ENCODE results near the gene RHBDF2.

The RHBDF2 gene

DNA sequence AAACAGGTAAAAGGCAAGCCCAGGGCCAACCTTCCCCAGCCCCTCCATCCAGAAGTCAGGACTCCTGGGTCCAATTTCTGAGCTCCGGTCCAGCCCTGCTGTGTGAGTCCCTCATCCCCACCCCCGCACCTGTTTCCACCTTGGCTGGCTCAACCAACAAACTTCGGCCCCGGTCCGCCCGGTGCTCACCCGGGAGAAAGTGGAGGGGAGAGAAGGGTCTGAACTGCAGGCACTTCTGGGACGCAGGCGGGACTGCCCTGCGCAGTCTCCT, 541 bp downstream of the RHBDF2 start:
- DNase-seq (ENCODE audit: low read depth), result no peak

DNA sequence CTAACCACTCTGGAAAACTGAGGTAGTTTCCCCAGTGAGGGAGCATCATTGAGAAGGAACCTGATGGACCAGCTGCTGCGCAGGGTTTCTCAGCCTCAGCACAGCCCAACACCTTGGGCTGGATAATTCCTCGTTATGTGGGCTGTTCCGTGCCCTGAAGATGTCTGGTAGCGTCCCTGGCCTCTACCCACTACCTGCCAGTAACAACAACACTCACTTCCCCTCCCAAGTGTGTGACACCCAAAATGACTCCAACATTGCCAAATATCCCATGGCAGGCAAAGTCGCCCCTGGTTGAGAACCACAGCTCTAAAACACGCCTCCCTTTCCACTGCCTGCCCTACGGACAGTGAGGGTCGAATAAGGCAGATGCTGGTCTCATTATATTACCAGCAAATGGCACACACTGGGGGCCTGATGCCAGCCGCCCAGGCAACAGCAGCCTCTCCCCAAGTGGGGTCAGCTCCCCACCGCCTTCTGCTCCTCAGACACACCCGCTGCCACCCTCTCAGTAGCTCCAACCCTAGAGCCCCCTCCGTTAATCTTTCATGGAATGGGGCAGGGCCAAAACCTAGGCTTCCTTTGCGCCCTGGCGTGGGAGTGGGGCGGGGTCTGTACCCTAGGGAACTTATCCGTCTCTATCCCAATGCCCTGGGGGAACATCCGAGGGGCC, 1.0 kb downstream of the RHBDF2 start:
- DNase-seq (ENCODE audit: low read depth), result no peak

DNA sequence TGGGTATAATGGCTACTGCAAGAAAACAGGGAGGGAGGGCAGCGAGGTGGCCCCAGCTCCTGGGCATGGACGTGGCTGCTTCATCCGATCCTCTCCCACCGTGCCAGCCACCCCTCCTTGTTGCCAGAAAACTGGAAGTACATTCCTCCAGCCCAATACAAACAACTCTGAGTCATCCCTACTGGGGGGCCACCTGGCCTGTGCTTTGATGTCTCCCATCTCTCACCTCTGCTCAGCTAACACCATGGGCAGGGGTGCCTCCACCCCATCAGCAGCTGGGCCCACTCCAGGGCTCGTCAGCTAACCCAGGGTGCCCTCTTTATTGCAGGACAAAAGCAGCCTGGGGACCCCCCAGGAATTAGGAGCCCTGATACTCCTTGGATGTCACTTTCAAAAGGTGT, 2.0 kb downstream of the RHBDF2 start:
- DNase-seq (ENCODE audit: low read depth), result no peak

DNA sequence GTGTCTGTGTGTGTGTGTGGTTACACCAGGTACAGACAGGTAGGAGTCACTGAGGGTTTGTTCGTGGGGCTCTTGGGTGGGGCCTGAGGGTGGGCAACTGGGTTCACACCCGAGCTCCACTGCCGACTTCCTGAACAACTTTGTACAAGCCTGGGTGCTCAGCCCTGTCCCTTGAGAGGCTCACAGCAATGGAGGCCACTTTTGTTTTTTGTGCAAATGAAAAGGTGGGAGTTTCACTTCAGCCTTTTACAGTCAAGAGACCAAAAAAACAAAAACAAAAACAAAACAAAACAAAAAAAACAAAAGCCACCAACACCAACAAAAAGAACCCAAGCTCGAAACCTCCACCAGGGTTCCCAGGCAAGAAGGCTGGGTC, 2.4 kb downstream of the RHBDF2 start:
- no peak for DNase-seq (ENCODE audit: low read depth)

DNA sequence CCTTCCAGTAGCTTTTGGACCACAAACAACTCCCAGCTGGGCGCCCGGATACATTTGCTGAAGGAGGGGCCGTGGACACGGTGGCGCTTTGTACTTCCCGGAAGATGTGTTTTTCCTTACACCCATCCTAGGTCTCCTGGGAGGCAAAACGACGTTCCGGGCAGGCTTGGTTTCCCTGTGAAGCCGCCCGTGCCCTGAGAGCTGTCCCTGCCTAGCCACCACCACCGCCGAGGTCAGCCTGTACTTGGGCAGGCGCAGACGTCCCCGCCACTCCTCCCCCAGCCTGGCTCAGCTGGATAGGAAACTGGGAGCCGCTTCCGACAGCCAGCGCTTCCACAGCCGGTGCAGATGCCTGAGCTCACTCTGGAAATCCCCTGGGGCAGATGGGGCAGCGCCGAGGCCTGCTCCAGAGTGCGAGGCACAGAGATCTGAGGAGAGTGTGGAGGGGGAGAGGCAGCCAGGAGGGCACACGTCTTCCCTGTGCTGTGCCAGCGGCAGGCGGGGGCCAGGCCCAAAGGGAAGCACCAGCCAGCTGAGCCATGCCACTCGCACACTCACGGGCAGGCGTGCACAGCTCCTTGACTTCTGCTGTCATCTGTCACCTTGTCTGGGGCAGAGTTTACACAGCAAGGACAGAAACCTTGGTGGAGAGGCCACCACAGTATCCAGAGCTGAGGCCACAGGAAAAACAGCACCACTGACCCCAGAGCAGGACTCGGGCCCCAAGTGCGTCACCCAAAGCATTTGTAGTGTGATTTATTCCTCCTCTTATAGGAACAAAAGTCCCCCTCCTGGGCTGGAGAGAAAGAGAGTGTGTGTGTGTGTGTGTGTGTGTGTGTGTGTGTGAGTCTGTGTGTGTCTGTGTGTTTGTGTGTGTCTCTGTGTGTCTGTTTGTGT, 3.0 kb downstream of the RHBDF2 start:
- DNase-seq (ENCODE audit: low read depth), result no peak

DNA sequence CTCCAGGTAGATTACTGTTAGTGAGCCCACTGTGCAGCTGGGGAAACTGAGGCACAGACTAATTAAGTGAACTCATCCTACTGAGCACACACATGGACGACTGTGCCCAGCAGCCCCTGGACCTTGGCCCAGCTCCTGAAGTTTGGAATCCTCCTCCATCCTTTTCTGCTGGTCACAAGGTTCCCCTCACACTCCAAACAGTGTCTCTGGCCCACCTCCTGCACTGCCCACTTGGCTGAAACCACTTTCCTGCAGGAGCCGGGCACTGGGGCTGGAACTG, 3.6 kb downstream of the RHBDF2 start:
- DNase-seq (ENCODE audit: low read depth), result no peak

DNA sequence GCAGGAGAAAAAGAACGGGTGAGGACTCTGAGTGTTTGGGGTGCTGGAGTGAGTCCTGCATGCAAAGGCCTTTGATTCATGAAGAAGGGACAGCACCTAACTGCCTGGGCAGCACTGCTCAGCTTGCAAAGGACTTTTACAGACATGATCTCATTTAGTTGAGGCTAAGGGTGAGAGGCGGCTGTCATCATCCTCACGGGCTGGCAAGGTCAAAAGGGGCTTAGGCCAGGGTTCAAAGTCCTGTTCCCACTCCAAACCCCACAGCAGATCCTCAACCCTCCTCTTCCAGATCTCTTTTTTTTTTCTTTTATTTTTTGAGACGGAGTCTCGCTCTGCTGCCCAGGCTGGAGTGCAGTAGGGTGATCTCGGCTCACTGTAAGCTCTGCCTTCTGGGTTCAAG, 4.8 kb downstream of the RHBDF2 start:
- no peak for DNase-seq (ENCODE audit: low read depth)

DNA sequence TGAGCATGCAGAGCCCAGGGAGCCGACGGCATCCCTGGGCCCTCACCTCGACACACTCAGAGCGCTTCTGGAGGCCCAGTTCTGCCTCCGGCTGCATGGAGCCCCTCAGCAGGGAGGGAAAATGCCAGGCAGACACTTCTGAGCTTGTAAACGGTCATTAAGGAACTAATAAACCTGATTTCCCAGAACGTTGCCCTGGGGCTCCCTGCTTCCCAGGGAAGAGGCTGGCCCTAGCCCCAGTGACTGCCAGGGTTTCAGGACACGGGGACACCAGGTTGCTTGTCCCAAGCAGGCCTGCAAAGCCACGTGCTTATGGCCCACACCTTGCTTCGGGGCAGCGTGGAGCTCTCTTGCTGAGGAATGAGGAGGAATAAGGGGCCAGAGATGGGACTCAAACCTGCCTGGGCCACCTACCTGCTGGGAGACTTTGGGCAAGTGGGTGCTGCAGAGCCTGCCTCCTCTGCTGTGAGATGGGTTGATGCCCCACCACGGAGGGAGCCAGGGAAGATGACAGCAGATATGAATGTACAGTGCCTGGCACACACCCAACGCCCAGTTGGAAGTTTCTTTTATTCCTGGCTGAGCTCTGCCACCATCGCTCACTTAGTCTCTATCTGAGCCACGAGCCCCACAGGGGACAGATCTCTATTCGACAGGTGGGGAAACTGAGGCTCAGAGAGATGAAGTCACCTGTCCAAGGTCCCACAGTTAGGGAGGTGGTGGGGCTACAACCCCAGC, 5.4 kb downstream of the RHBDF2 start:
- no peak for DNase-seq (ENCODE audit: low read depth)

DNA sequence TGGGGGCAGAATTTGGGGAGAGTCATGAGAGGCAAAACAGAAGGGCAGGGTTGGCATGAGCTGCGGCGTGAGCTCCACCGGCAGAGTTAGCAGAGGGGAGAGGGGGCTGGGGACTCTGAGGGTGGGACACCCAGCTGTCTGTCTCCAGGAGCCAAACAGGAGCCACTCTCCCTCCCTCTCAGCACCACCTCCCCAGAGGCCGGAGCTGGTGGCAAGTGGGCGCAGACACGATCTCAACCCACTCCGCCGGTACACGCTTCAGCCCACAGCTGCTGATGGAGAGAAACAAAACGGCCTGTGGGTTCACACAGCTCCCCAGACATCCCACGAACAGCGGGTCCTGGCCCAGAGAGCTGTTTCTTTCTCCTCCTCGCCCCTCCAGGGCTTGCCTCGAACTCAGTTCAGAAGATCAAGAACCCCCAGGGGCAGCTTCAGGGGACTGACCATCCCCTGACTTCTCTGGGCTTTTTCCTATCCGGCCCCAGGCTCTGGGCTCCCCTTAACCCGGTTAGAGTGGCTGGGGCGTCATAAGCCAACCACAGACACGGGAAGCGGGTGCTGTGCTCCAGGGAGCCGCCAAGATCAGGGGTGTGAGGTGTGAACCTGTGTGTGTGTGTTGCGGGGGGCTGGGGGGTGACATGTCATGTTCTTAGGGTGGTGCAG, 7.6 kb downstream of the RHBDF2 start:
- no peak for DNase-seq (ENCODE audit: low read depth)

DNA sequence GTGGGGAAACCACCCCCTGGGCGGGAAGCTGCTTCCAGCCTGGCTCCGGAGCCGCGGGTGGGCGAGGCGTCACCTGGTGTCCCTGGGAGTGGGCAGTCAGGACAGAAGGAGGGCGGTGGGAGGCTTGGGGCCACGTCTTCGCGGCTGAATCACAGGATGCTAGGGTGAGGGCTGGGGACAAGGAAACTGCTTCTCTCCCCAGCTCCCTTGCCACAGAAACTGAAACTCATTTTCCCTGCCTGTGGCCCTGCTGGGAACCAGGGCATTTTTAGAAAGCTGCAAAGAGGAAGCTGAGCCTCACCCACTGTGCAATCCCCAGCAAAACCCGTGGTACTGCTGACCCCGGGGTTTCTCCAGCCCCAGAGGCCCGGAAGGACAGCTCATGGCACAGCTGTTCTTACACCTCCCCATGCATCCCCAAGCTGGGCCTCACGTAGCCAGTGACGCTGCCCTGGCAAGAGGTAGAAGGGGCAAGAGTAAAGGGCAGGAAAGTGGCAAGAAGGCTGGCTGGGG, 8.2 kb downstream of the RHBDF2 start:
- DNase-seq (ENCODE audit: low read depth), result no peak

DNA sequence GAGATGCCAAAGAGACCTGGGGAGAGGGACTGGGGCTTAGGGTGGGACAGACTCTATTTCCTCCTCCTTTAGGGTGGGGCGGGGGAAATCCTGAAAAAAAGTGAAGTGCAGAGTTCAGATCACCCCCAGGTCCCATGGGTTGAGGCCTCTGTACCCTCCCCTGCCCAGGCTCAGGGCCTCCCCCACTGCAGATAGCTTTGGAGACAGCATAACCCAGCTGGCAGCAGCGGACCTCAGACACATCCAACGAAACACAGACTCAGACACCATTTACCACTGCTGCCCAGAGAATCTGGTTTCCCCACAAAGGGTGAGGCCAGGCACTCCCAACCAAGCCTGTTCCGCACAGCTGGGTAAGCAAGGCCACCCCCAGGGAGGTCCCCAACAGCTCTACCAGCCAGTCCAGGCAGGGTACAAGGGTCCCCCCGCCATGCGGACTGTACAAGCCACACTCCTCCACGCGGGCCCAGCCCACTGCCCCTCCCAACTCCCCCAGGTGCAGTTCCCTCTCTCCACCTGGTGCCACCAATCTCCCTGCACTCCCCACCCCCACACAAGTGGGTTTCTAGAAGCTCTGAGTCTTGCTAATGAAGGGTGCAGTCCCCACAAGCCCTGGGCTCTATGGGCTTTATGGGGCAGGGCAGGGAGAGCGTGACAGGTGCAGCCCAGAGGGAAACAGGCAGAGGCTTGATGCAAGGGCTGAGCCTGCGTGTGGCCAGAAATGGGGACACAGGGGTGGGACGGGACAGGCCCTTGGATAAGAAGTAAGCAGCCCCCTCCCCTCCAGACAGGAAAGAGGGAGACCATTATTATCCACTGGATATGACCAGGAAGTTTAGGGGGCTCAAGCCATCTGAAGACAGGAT, 8.9 kb downstream of the RHBDF2 start:
- no peak for DNase-seq (ENCODE audit: low read depth)

DNA sequence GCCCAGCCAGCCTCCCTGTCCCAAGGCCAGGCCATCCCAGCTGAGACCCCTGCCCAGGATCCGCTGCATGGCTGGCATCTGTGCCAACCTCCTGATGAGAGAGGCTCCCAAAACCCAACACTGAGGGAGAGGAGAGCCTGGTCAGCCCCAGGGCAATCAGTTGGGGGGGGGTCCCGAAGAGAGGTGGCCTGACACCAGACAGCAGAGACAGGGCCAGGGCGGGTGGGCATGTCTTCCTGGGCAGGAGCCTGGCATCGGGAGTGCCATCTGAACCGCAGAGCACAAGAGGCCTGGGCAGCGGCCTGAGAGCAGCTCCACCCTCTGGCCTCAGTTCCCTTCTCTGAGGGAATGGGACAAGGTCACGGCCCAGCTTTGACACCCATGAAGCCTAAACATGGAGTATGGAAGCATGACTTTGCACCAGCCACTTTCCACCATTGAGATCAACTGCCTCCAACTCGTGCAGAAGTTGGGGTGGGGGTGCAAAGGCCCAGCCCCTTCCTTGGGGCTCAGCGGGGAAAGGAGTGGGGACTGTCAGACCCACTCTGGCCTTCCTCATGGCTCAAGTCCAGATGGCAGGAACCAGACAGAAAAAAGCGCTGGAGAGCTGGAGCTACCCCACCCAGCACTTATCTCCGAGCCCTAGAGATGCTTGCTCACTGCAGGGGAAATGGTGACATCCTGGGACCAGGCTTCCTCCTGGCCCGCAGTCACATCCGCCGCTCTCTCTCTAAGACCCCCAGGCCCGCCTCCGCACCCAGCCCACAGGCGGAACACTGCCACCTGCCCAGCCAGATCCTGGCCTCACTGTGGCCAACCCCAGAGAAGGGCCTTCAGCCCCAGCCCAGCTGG, 9.7 kb downstream of the RHBDF2 start:
- no peak for DNase-seq (ENCODE audit: low read depth)

DNA sequence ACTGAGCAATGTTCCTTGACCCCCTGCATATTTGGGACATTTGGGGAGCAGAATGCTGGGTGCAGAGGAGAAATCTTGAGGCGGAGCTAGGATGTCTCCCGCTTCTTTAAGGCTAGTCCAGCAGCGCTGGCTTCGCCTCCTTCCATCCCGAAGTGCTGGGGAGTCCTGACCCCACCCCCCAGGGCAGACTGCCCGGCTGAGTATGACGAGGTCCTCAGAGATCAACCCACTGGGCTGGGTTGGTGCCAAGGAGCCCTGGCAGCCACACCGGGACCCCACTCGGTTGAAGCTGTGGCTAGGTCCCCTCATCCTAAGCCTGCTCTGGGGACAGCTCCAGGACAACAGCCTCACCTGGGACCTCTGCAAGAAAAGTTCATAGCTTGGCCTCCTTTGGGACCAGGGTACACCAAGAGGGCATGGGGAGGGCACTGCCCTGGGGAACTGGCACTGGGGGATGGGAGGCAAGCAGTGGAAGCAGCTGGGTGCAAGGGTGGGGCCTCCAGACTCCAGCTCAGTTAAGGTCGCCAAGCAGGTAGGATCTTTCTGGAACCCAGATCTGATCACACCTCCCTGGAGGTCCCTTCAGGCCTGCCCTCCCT, 11.0 kb downstream of the RHBDF2 start:
- no peak for DNase-seq (ENCODE audit: low read depth)

DNA sequence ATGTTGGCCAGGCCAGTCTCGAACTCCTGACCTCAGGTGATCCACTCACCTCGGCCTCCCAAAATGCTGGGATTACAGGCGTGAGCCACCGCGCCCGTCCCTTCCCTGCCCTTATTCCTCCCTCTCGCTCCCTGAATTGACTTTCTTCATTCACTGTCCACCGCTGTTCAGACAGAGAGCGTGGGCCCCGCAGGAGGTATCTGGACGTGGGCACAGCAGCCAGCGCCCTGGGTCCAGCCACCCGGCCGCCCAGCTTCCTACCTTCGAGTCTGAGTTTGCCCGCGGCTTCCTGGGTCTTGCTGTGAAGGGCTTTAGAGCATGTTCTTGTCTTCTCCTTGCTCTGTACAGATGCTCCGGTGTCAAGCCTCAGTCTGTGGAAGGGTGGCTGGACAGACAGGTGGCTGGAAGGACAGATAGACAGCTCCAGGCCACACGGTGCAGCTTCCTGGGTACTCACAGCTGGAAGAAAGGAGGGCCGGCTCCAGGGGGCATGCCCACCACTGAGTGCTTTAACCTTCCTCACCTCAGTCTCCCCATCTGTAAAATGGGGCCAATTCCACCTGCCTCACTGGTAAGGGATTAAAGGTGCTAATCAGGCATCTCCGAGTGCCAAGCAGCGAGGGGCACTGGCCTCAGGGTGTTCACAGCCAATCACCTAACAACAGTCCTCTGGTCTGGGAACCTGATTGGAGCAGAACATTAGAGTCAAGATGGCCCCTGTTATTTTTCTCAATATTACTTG, 13.6 kb downstream of the RHBDF2 start:
- no peak for DNase-seq (ENCODE audit: low read depth)

DNA sequence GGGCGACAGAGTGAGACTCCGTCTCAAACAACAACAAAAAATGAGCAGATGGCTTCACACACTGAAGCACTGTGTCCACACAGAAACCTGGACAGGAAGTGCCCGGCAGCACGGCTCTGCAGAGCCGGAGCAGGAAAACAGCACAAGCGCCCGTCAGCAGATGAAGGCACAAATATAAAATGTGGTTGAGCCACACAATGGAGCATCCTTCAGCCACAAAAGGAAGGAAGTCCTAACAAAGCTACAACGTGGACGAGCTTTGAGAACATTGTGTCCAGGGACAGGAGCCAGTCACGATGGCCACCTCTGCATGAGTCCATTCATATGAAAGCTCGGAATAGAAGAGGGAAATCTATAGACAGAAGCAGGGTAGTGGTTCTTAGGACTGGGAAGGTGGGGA, 15.7 kb downstream of the RHBDF2 start:
- DNase-seq (ENCODE audit: low read depth), result no peak

DNA sequence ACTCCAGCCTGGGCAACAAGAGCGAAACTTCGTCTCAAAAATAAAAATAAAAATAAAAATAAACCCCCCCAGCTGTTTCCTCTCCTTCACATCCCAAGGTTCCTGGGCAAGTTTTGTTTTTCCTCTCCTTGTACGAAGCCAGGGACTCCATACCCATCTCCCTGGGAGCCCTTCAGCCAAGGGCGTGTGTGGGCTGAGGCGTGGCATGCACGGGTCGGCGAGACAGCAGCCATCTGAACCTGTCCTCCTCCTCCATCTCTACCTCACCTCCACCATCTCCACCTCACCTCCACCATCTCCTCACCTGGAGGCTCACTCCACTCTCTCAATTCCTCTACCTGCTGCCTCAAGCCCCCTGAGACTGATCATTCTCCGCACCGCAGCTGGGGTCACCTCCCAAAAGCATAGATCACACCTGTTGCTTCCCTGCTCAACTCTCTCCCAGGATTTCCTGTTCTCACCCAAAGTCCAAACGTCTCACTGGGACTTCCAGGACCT, 16.9 kb downstream of the RHBDF2 start:
- no peak for DNase-seq (ENCODE audit: low read depth)

DNA sequence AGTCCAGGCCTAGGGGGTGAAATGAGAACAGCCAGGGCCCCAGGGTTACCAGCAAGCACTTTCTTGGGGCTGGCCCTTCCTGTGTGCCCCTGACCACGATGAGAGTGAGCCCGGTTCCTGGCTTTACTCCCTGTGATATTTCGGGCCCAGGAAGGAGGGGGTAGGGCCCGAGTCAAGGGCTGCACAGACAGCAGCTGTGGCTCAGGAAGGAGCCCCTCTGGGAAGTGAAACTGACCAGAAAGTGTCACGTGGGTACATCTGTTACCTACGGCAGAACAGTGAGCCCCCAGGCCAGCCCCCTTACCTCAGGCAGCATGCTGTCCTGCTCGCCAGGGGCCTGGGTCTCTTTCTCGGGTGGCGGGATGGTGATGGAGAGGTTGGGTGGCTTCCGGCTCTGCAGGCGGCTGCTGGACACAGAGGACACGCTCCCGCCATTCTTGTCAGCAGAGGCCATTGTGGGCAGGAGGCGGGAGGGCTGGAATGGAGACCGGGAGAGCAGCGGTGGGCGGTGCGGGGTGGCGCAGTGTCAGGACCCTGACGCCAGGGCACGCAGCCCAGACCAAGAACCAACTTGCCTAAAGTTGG, 20.1 kb downstream of the RHBDF2 start:
- DNase-seq (ENCODE audit: low read depth), result no peak

DNA sequence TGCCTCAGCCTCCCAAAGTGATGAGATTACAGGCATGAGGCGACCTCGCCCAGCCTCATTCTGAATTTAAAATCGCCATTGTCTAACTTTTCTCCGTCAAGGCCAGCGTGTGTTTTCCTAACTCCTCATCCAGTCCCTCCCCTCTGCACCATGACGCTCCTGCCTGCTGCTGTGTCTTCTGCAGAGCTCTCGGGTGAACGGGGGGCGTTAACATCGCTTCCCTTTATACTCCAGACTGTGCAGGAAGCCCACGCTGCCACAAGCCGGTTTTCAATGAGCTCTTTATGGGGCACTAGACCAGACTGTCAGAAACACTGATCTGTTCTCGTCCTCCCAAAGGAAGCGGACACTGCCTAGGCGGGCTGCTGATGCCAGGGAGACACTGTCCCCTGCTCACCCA, 20.6 kb downstream of the RHBDF2 start:
- DNase-seq (ENCODE audit: low read depth), result no peak

DNA sequence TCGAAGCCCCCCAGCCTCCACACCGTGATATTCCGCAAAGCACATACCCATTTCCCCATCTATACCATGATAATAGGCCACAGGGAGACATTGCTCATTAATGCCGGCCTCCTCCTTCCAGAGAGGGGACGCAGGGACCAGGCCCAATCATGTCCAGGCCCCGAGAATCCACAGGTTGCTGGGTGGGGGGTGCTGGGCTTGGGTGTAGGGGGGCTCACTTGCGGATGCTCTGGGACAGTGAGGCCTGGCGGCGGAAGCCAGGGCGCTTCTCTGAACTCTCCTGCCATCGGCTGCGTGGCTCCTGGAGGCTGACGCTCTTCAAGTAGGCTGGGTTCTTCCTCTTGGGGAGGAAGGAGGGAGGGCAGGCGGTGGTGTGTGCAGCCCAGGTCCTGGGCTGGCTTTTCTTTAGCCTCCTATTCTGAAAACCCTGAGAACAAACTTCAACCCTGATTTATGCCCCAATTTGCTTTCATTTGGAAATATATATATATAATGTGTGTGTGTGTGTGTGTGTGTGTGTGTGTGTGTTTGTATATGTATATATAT, 21.6 kb downstream of the RHBDF2 start:
- DNase-seq (ENCODE audit: low read depth), result no peak

All from stimulated activated CD8-positive, alpha-beta memory T cell treated with anti-CD3 and anti-CD28 coated beads, Interleukin-15, amount 100 ng/mL, for 24 hours (primary cell).